Measurements from ENCODE around the gene HJV.
"Not testable (repeated sequence)": the region's sequence is repeated elsewhere in the genome, so short reads cannot be mapped to it uniquely, and the experiment has no call there.

- TF ChIP-seq CTCF (conservative IDR thresholded peaks at IDR 0.05; ENCODE audit: low read length); EZH2phosphoT487 (IDR thresholded peaks at IDR 0.05; ENCODE audit: borderline replicate concordance): not testable (repeated sequence)
Measured at GRCh38 chr1:146026650-146027049, 5.1 kb upstream of the HJV start.
